Ovary (tissue), 3 donors: ENCODE results near the gene MAPK8IP3.

ENCODE experiments used
- CTCF ChIP-seq, 3 donors: fragments of 450-650 bp in 2 of 3; fragments of 200-600 bp in 1 of 3; IDR thresholded peaks; one replicate each; pipeline versions ENCODE4 v1.5.1 to v1.8.0; 2016 to 2022; ENCODE audit warnings: antibody characterized with exemption in 3 of 3, mild to moderate bottlenecking in 1 of 3
- EP300 ChIP-seq: sonication (generic); formaldehyde crosslinking; IDR thresholded peaks from one replicate; pipeline ENCODE4 v1.6.1; 2017; ENCODE audit warnings: antibody characterized with exemption
- POLR2A ChIP-seq: fragments of 450-650 bp; IDR thresholded peaks from one replicate; pipeline ENCODE4 v1.6.1; 2017; ENCODE audit warnings: antibody characterized with exemption, mild to moderate bottlenecking, moderate library complexity
- donor health status: DM: no; HTN: no; CAD: no.

DNA sequence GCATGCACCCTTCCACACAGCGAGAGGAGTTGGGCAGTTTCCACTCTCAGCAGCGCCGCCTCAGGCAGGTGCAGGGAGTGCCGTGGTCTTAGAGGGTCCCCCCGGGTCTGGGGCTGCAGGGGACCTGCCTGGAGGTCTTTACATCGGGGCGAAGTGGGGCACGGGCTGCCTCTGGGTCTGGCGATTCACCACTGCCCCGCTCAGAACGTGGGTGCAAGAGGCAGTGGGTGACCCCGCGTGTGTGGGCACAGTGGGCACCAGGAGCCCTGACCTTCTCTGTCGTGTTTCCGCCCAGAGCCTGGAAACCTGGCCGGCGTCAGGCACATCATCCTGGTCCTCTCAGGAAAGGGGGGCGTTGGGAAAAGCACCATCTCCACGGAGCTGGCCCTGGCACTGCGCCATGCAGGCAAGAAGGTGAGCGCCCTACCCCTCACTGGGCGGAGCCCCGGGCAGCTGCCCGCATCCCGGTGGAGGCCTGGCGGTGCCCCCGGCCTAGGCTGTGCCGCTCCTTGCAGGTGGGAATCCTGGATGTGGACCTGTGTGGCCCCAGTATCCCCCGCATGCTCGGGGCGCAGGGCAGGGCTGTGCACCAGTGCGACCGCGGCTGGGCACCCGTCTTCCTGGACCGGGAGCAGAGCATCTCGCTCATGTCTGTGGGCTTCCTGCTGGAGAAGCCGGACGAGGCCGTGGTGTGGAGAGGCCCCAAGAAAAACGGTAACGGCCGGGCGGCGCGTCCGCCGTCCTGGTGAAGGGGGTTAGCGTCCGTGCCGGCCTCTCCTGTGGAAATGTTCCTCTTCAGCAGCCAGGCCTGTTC lies 80.5 kb downstream of the MAPK8IP3 start:
- TF ChIP-seq POLR2A (no peak), CTCF (IDR thresholded peaks at IDR 0.05) (no peak), EP300 (no peak)
